Stimulated activated naive CD4-positive, alpha-beta T cell (primary cell): Measurements from ENCODE around the gene MICU1.

ENCODE experiments used
- DNase-seq, 6 experiments: peaks; one replicate each; lab custom pipeline; 2025; lab: John Stamatoyannopoulos, UW

The MICU1 gene

GRCh38 chr10:72626444-72626754, 520 bp upstream of the MICU1 start:
- no peak for DNase-seq

- no peak for DNase-seq
Observed at GRCh38 chr10:72625276-72625607, 637 bp downstream of the MICU1 start.

- no peak for DNase-seq
Observed at GRCh38 chr10:72622271-72622670, 3.6 kb downstream of the MICU1 start.

DNA sequence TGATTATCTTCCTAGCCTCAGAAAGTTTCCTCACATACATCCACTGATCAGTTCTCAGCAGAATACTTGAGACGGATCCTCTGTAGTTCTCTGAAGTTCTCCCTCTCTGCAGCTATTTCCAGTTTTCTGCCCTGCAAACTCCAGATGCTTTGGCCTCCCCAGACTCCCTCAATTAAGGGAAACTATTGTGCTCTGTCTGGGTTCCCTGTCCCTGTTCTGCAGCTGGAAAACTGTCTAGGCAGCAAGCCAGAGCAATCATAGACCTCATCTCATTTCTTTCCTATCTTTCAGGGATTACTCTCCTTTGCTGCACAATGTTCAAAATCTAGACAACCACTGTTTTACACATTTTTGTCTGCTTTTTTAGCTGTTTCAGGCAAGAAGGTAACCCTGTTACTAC, 9.2 kb downstream of the MICU1 start:
- DNase-seq, result no peak

GRCh38 chr10:72615970-72616369, 9.9 kb downstream of the MICU1 start:
- DNase-seq, result no peak

GRCh38 chr10:72612203-72612826, 13.6 kb downstream of the MICU1 start:
- no peak for DNase-seq

GRCh38 chr10:72611783-72612182, 14.1 kb downstream of the MICU1 start:
- DNase-seq, result no peak

DNA sequence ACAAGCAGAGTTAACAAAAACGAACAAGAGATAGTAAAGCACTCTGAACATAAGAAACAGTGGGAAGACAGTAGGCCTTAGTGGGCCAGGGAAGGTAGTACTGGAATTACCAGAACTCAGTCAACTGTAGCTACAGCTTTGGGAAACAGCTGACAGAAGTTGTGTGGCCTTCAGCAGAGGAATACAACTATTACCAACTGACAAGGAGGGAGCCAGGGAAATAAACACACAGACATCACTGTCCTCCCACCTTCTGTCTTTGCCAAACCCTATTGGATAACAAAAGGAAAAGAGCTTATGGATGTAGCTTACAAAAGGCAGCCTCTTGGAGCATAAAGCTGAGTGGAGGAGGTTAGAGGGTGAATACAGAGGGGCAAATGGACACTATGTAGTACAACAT, 15.4 kb downstream of the MICU1 start:
- no peak for DNase-seq

DNA sequence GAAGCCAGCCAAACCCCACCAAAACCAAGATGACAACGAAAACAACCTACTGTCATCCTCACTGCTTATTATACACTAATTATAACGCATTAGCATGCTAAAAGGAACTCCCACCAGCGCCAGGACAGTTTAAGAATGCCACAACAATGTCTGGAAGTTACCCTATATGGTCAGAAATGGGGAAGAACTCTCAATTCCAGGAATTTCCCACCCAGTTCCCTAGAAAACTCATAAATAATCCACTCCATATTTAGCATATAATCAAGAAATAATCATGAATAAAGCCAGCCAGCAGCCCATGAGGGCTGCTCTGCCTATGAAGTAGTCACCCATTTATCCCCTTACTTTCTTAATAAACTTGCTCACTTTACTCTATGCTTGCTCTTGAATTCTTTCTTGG, 20.8 kb downstream of the MICU1 start:
- no peak for DNase-seq

GRCh38 chr10:72601144-72601543, 24.7 kb downstream of the MICU1 start:
- no peak for DNase-seq

GRCh38 chr10:72598769-72599701, 26.8 kb downstream of the MICU1 start:
- DNase-seq, result no peak

GRCh38 chr10:72597897-72598296, 28.0 kb downstream of the MICU1 start:
- no peak for DNase-seq

GRCh38 chr10:72595436-72595835, 30.4 kb downstream of the MICU1 start:
- DNase-seq, result no peak

DNA sequence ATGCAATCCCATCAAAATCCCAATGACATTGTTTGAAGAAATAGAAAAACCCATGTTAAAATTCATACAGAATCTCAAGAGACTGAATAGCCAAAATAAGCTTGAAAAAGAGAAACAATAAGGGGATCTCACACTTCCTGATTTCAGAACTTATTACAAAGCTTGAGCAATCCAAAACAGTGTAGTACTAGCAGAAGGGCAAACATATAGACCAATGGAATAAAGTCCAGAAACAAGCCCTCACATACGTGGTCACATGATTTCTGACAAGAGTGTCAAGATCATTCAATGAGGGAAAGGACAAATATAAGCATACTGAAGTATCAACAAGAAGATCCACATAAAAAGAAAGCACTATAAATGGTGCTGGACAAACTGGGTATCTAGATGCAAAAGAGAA, 31.9 kb downstream of the MICU1 start:
- DNase-seq, result no peak

DNA sequence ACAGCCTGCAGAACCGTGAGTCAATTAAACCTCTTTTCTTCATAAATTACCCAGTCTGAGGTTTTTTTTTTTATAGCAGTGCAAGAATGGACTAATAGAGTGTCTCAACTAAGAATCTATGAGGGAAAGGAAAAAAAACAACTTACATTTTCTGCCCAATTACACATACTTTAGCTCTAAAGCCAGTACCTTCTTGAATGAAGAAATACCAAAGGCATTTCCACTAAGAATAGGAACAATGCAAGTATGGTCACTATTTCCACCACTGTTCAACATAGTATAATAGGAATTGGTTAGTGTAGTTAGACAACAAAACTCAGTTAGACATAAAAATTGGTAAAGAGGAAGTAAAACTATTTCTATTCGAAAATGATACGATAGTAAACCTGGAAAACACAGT, 37.6 kb downstream of the MICU1 start:
- no peak for DNase-seq

GRCh38 chr10:72587568-72587967, 38.3 kb downstream of the MICU1 start:
- no peak for DNase-seq

- no peak for DNase-seq
Observed at GRCh38 chr10:72574636-72575035, 51.2 kb downstream of the MICU1 start.

DNA sequence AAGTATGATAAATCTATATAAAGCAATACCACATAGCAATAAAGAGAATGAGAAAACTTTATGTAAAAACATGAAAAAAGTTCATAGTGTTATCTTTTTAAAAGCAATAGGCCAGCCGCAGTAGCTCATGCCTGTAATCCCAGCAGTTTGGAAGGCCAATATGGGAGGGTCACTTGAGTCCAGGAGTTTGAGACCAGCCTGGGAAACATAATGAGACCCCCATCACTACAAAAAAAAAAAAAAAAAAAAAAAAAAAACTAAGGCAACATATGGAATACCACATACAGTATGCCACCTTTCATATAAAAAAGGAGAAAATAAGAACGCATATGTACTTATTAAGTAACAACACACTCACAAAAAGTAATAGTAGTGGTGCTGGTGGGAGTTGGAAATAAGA, 52.8 kb downstream of the MICU1 start:
- no peak for DNase-seq

- no peak for DNase-seq
Observed at GRCh38 chr10:72567889-72568640, 57.8 kb downstream of the MICU1 start.

GRCh38 chr10:72567421-72567820, 58.5 kb downstream of the MICU1 start:
- no peak for DNase-seq

GRCh38 chr10:72564596-72564995, 61.3 kb downstream of the MICU1 start:
- DNase-seq, result no peak

GRCh38 chr10:72563327-72563932, 62.4 kb downstream of the MICU1 start:
- no peak for DNase-seq

DNA sequence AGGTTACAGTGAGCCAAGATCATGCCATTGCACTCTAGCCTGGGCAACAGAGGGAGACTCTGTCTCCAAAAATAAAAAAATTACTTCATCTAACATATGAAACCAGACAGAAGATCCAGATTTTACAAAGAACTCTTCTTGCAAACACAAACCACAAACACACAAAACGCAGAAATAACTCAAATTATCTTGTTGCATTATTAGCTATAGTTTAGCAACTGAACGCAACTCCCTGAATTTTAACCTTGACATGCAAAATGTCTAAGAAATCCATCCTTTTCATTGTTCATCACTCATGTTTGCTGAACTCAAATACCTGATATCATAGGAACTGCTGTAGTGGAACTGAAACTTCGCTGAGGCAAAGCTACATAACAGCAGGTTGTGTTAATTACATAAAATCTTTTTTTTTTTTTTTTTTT, 64.1 kb downstream of the MICU1 start:
- no peak for DNase-seq
